ENCODE data around the gene SLC6A15.

DNA sequence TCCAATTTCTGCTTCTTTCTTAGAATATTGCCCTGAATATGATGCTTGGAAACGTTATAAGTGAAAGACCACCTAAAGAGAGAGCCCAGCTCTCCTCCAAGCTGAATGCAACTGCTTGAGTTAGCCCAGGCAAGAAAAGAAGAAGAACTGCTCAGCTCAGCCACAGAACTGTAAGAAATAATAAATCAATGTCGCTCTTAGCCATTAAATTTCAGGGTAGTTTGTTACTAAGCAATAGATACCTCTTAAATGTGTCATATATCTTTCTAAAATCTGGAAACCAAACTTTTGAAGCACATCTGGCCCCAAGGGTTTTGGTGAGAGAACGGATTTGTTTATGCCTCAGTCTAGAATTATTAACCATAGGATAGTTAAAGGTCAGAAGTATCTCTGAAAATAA lies 50.4 kb downstream of the SLC6A15 start:
- TF ChIP-seq, protein P1, sequence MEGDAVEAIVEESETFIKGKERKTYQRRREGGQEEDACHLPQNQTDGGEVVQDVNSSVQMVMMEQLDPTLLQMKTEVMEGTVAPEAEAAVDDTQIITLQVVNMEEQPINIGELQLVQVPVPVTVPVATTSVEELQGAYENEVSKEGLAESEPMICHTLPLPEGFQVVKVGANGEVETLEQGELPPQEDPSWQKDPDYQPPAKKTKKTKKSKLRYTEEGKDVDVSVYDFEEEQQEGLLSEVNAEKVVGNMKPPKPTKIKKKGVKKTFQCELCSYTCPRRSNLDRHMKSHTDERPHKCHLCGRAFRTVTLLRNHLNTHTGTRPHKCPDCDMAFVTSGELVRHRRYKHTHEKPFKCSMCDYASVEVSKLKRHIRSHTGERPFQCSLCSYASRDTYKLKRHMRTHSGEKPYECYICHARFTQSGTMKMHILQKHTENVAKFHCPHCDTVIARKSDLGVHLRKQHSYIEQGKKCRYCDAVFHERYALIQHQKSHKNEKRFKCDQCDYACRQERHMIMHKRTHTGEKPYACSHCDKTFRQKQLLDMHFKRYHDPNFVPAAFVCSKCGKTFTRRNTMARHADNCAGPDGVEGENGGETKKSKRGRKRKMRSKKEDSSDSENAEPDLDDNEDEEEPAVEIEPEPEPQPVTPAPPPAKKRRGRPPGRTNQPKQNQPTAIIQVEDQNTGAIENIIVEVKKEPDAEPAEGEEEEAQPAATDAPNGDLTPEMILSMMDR (IDR thresholded peaks at IDR 0.05; ENCODE audit: low read depth, low read length, poor library complexity, severe bottlenecking): no peak
- no peak for TF ChIP-seq EZH2phosphoT487 (IDR thresholded peaks at IDR 0.05; ENCODE audit: borderline replicate concordance, low read length)

Measured in DOHH2 (cell line).